Immature natural killer cell (primary cell): ENCODE results near the gene SLIT3. TPM values are rescaled to one million over a fixed set of nuclear protein-coding genes. Genes with fewer than 3 reads are reported as not detected.
A peak's percentile ranks its signal among the peaks of the same experiment; 100 is the strongest.

ENCODE experiments used
- DNase-seq, 3 donors: peaks; one replicate each; pipeline ENCODE4 v3.0.0; 2022; ENCODE audit warnings: mixed read lengths in 1 of 3
- H3K27ac Mint-ChIP-seq, 6 donors: one replicate each; pipeline ENCODE4 v1.8.0; 2020; ENCODE audit warnings: mixed read lengths in 6 of 6, mild to moderate bottlenecking in 5 of 6, inconsistent platforms in 4 of 6, moderate library complexity in 3 of 6
- H3K27me3 Mint-ChIP-seq, 3 donors: one replicate each; pipeline ENCODE4 v1.8.0; 2020 to 2021; ENCODE audit warnings: low read depth in 3 of 3, mild to moderate bottlenecking in 3 of 3, mixed read lengths in 3 of 3, moderate library complexity in 3 of 3, inconsistent platforms in 1 of 3
- H3K36me3 Mint-ChIP-seq, 3 donors: one replicate each; pipeline ENCODE4 v1.8.0; 2020; ENCODE audit warnings: mixed read lengths in 3 of 3, inconsistent platforms in 2 of 3, mild to moderate bottlenecking in 2 of 3
- H3K4me1 Mint-ChIP-seq, 2 donors: one replicate each; pipeline ENCODE4 v1.8.0; 2020; ENCODE audit warnings: inconsistent platforms in 2 of 2, mild to moderate bottlenecking in 2 of 2, mixed read lengths in 2 of 2, moderate library complexity in 1 of 2
- H3K4me3 Mint-ChIP-seq, 5 donors: one replicate each; pipeline ENCODE4 v1.8.0; 2020; ENCODE audit warnings: mild to moderate bottlenecking in 5 of 5, mixed read lengths in 5 of 5, inconsistent platforms in 3 of 5, moderate library complexity in 3 of 5
- H3K9me3 Mint-ChIP-seq, 6 donors: one replicate each; pipeline ENCODE4 v1.8.0; 2020; ENCODE audit warnings: mild to moderate bottlenecking in 6 of 6, mixed read lengths in 6 of 6, inconsistent platforms in 4 of 6, moderate library complexity in 3 of 6
- polyA plus RNA-seq, 3 donors: library from polyadenylated mRNA; unstranded; fragments of 300-500 nt; fragmentation: Illumina TruSeq; gene quantifications; one replicate each; pipeline ENCODE4 v1.2.3, GENCODE V29; 2021

SLIT3 gene
- polyA plus RNA-seq, 3 donors from 2014 or later = 0.47 to 0.90 TPM; not detected in 1

GRCh38 chr5:168817591-168817990 lies 483.3 kb downstream of the SLIT3 start:
- Mint-ChIP-seq H3K9me3 (no peaks in the 10 kb centered on the region), H3K27me3 (peaks cover 2 to 7% (median 2%) of the 10 kb centered on the region in 3 donors), H3K4me1 (no peaks in the 10 kb centered on the region), H3K36me3 (no peaks in the 10 kb centered on the region), H3K4me3 (no peak overlapping the region), H3K27ac (peak overlapping the region in 1 of 6 donors; percentile 18)
- no peak for DNase-seq

- Mint-ChIP-seq H3K9me3 (no peaks in the 10 kb centered on the region), H3K27ac (no peak overlapping the region), H3K27me3 (peaks cover 2 to 9% (median 2%) of the 10 kb centered on the region in 3 donors), H3K36me3 (no peaks in the 10 kb centered on the region), H3K4me3 (no peak overlapping the region), H3K4me1 (no peaks in the 10 kb centered on the region)
- DNase-seq = no peak
These were observed 484.3 kb downstream of the SLIT3 start for GRCh38 chr5:168816661-168817060.

- no peak overlapping the region for H3K27ac Mint-ChIP-seq
- H3K9me3 Mint-ChIP-seq = no peaks in the 10 kb centered on the region
- no peak for DNase-seq
- no peaks in the 10 kb centered on the region for H3K4me1 Mint-ChIP-seq
- H3K27me3 Mint-ChIP-seq = peaks cover 0 to 6% (median 0%) of the 10 kb centered on the region in 3 donors
- H3K4me3 Mint-ChIP-seq = no peak overlapping the region
- H3K36me3 Mint-ChIP-seq = no peaks in the 10 kb centered on the region
These were observed 487.6 kb downstream of the SLIT3 start for GRCh38 chr5:168813184-168813968.

GRCh38 chr5:168810641-168811040 lies 490.3 kb downstream of the SLIT3 start:
- no peaks in the 10 kb centered on the region for H3K9me3 Mint-ChIP-seq
- H3K4me1 Mint-ChIP-seq = no peaks in the 10 kb centered on the region
- H3K4me3 Mint-ChIP-seq = no peak overlapping the region
- peaks cover 0 to 9% (median 0%) of the 10 kb centered on the region in 3 donors for H3K27me3 Mint-ChIP-seq
- H3K36me3 Mint-ChIP-seq = no peaks in the 10 kb centered on the region
- DNase-seq = no peak
- no peak overlapping the region for H3K27ac Mint-ChIP-seq

- H3K27me3 Mint-ChIP-seq = peaks cover 0 to 4% (median 1%) of the 10 kb centered on the region in 3 donors
- H3K4me3 Mint-ChIP-seq = no peak overlapping the region
- no peaks in the 10 kb centered on the region for H3K9me3 Mint-ChIP-seq
- H3K4me1 Mint-ChIP-seq = no peaks in the 10 kb centered on the region
- no peaks in the 10 kb centered on the region for H3K36me3 Mint-ChIP-seq
- no peak for DNase-seq
- no peak overlapping the region for H3K27ac Mint-ChIP-seq
These were observed 491.7 kb downstream of the SLIT3 start for GRCh38 chr5:168809218-168809617.

GRCh38 chr5:168808051-168808616 lies 492.8 kb downstream of the SLIT3 start:
- H3K36me3 Mint-ChIP-seq = no peaks in the 10 kb centered on the region
- no peaks in the 10 kb centered on the region for H3K9me3 Mint-ChIP-seq
- DNase-seq = no peak
- no peaks in the 10 kb centered on the region for H3K4me1 Mint-ChIP-seq
- peaks cover 0 to 4% (median 1%) of the 10 kb centered on the region in 3 donors for H3K27me3 Mint-ChIP-seq
- H3K27ac Mint-ChIP-seq = no peak overlapping the region
- no peak overlapping the region for H3K4me3 Mint-ChIP-seq

- DNase-seq = no peak
- H3K27ac Mint-ChIP-seq = no peak overlapping the region
- no peak overlapping the region for H3K4me3 Mint-ChIP-seq
- no peaks in the 10 kb centered on the region for H3K4me1 Mint-ChIP-seq
- H3K27me3 Mint-ChIP-seq = peaks cover 0 to 4% (median 1%) of the 10 kb centered on the region in 3 donors
- no peaks in the 10 kb centered on the region for H3K9me3 Mint-ChIP-seq
- no peaks in the 10 kb centered on the region for H3K36me3 Mint-ChIP-seq
These were observed 493.7 kb downstream of the SLIT3 start for GRCh38 chr5:168807287-168807686.

GRCh38 chr5:168803541-168803940 lies 497.4 kb downstream of the SLIT3 start:
- Mint-ChIP-seq H3K4me1 (peaks cover 0 to 4% of the 10 kb centered on the region in 2 donors), H3K9me3 (no peaks in the 10 kb centered on the region), H3K27me3 (peaks cover 0 to 2% (median 1%) of the 10 kb centered on the region in 3 donors), H3K27ac (no peak overlapping the region), H3K4me3 (no peak overlapping the region), H3K36me3 (peaks cover 0 to 3% (median 0%) of the 10 kb centered on the region in 3 donors)
- no peak for DNase-seq

GRCh38 chr5:168802337-168802736 lies 498.6 kb downstream of the SLIT3 start:
- Mint-ChIP-seq H3K27ac (no peak overlapping the region), H3K27me3 (peaks cover 0 to 2% (median 1%) of the 10 kb centered on the region in 3 donors), H3K9me3 (no peaks in the 10 kb centered on the region), H3K36me3 (peaks cover 0 to 3% (median 0%) of the 10 kb centered on the region in 3 donors), H3K4me3 (no peak overlapping the region), H3K4me1 (peaks cover 0 to 16% of the 10 kb centered on the region in 2 donors)
- DNase-seq = no peak

- DNase-seq = no peak
- peaks cover 0 to 3% (median 0%) of the 10 kb centered on the region in 3 donors for H3K36me3 Mint-ChIP-seq
- H3K4me1 Mint-ChIP-seq = peaks cover 0 to 17% of the 10 kb centered on the region in 2 donors
- H3K27me3 Mint-ChIP-seq = peaks cover 0 to 1% (median 0%) of the 10 kb centered on the region in 3 donors
- no peaks in the 10 kb centered on the region for H3K9me3 Mint-ChIP-seq
- H3K27ac Mint-ChIP-seq = no peak overlapping the region
- no peak overlapping the region for H3K4me3 Mint-ChIP-seq
These were observed 499.4 kb downstream of the SLIT3 start for GRCh38 chr5:168801567-168801966.

- Mint-ChIP-seq H3K9me3 (no peaks in the 10 kb centered on the region), H3K4me1 (peaks cover 0 to 17% of the 10 kb centered on the region in 2 donors), H3K36me3 (peaks cover 0 to 3% (median 0%) of the 10 kb centered on the region in 3 donors), H3K27ac (no peak overlapping the region), H3K4me3 (no peak overlapping the region), H3K27me3 (peaks cover 0 to 1% (median 0%) of the 10 kb centered on the region in 3 donors)
- DNase-seq = no peak
These were observed 500.2 kb downstream of the SLIT3 start for GRCh38 chr5:168800701-168801100.

GRCh38 chr5:168798065-168799023 lies 502.6 kb downstream of the SLIT3 start:
- Mint-ChIP-seq H3K4me3 (peak overlapping the region in 2 of 5 donors; percentile 40 to 41), H3K27me3 (no peaks in the 10 kb centered on the region), H3K4me1 (peaks cover 0 to 17% of the 10 kb centered on the region in 2 donors), H3K9me3 (no peaks in the 10 kb centered on the region), H3K27ac (peak overlapping the region in 5 of 6 donors; percentile 43 to 83 (median 70)), H3K36me3 (peaks cover 0 to 9% (median 0%) of the 10 kb centered on the region in 3 donors)
- DNase-seq = peak; percentile 9 to 27 (median 15)
